ENCODE results near the gene NELL1.

NELL1 gene

GRCh38 chr11:20990447-20990846 is 321.1 kb downstream of the NELL1 start:
- no peak for FAIRE-seq

GRCh38 chr11:20991471-20991870 is 322.1 kb downstream of the NELL1 start:
- FAIRE-seq: no peak

- no peak for FAIRE-seq
These were observed 337.9 kb downstream of the NELL1 start for GRCh38 chr11:21007297-21007696.

- no peak for FAIRE-seq
These were observed 348.9 kb downstream of the NELL1 start for GRCh38 chr11:21018248-21018647.

GRCh38 chr11:21026685-21027084 is 357.3 kb downstream of the NELL1 start:
- no peak for FAIRE-seq

GRCh38 chr11:21037850-21038249 is 368.5 kb downstream of the NELL1 start:
- no peak for FAIRE-seq

- no peak for FAIRE-seq
These were observed 369.4 kb downstream of the NELL1 start for GRCh38 chr11:21038801-21039200.

GRCh38 chr11:21040630-21041029 is 371.2 kb downstream of the NELL1 start:
- no peak for FAIRE-seq

GRCh38 chr11:21048626-21049025 is 379.2 kb downstream of the NELL1 start:
- FAIRE-seq: no peak

GRCh38 chr11:21053466-21053865 is 384.1 kb downstream of the NELL1 start:
- no peak for FAIRE-seq

GRCh38 chr11:21056644-21057043 is 387.3 kb downstream of the NELL1 start:
- FAIRE-seq: no peak

GRCh38 chr11:21059879-21060278 is 390.5 kb downstream of the NELL1 start:
- FAIRE-seq: no peak

- no peak for FAIRE-seq
These were observed 396.6 kb downstream of the NELL1 start for GRCh38 chr11:21066030-21066429.

- no peak for FAIRE-seq
These were observed 399.5 kb downstream of the NELL1 start for GRCh38 chr11:21068886-21069285.

- no peak for FAIRE-seq
These were observed 400.5 kb downstream of the NELL1 start for GRCh38 chr11:21069909-21070308.

- no peak for FAIRE-seq
These were observed 403.2 kb downstream of the NELL1 start for GRCh38 chr11:21072558-21072957.

GRCh38 chr11:21082853-21083252 is 413.5 kb downstream of the NELL1 start:
- no peak for FAIRE-seq

- FAIRE-seq: no peak
These were observed 419.5 kb downstream of the NELL1 start for GRCh38 chr11:21088930-21089329.

- no peak for FAIRE-seq
These were observed 435.3 kb downstream of the NELL1 start for GRCh38 chr11:21104641-21105040.

GRCh38 chr11:21105196-21105917 is 436.0 kb downstream of the NELL1 start:
- FAIRE-seq: no peak

GRCh38 chr11:21109341-21109740 is 440.0 kb downstream of the NELL1 start:
- no peak for FAIRE-seq

- no peak for FAIRE-seq
These were observed 441.0 kb downstream of the NELL1 start for GRCh38 chr11:21110415-21110814.

GRCh38 chr11:21113876-21114275 is 444.5 kb downstream of the NELL1 start:
- no peak for FAIRE-seq

GRCh38 chr11:21116009-21116408 is 446.6 kb downstream of the NELL1 start:
- FAIRE-seq: no peak

- no peak for FAIRE-seq
These were observed 450.0 kb downstream of the NELL1 start for GRCh38 chr11:21119411-21119810.
